K562 (cell line): ENCODE results near the gene KRR1.

Experiments used
- CTCF ChIP-seq, 3 experiments: IDR thresholded peaks in 2 of 3; conservative IDR thresholded peaks in 1 of 3; 2 replicates each; pipeline ENCODE4 v1.5.1; 2011 to 2012; ENCODE audit warnings: low read length in 3 of 3, mild to moderate bottlenecking in 3 of 3, control low read depth in 2 of 3, improper control_type of control experiment in 1 of 3, inconsistent platforms in 1 of 3, low read depth in 1 of 3, mixed read lengths in 1 of 3, moderate library complexity in 1 of 3; ENCODE audit not compliant: insufficient read depth in 2 of 3
- HCFC1 ChIP-seq: IDR thresholded peaks from 2 replicates; pipeline ENCODE4 v1.6.1; 2012; ENCODE audit warnings: low read depth, low read length, improper control_type of control experiment
- JUNB ChIP-seq: fragments of 450-650 bp; formaldehyde crosslinking; conservative IDR thresholded peaks from 2 replicates; pipeline ENCODE4 v1.4.0; 2020; ENCODE audit warnings: mild to moderate bottlenecking
- MNT ChIP-seq, 2 experiments: fragments of 450-650 bp; conservative IDR thresholded peaks; 2 replicates each; pipeline ENCODE4 v1.6.1; 2017; ENCODE audit warnings: mild to moderate bottlenecking in 2 of 2, moderate library complexity in 2 of 2
- NCOA4 ChIP-seq: fragments of 450-650 bp; IDR thresholded peaks from 2 replicates; pipeline ENCODE4 v1.6.1; 2018; ENCODE audit warnings: mild to moderate bottlenecking; ENCODE audit not compliant: partially characterized antibody
- POLR2A ChIP-seq: fragments of 450-650 bp; conservative IDR thresholded peaks from 2 replicates; pipeline ENCODE4 v1.6.1; 2016
- REST ChIP-seq, 2 experiments: fragments of 450-650 bp; formaldehyde crosslinking in 1 of 2; IDR thresholded peaks; 2 replicates each; pipeline versions ENCODE4 v1.4.0 to v1.6.1; 2014 to 2020; ENCODE audit warnings: mild to moderate bottlenecking in 2 of 2, borderline replicate concordance in 1 of 2, low read depth in 1 of 2
- RNF2 ChIP-seq: sonication (generic); IDR thresholded peaks from 2 replicates; pipeline ENCODE4 v1.6.1; 2016
- SMARCA4 ChIP-seq: fragments of 450-650 bp; IDR thresholded peaks from 2 replicates; pipeline ENCODE4 v1.6.1; 2016
- SMARCB1 ChIP-seq: IDR thresholded peaks from 2 replicates; pipeline ENCODE4 v1.6.1; 2011; ENCODE audit warnings: improper control_type of control experiment, low read depth; ENCODE audit not compliant: insufficient read length
- SMC3 ChIP-seq: conservative IDR thresholded peaks from 2 replicates; pipeline ENCODE4 v1.6.1; 2011; ENCODE audit warnings: low read depth, low read length, improper control_type of control experiment; ENCODE audit not compliant: insufficient read depth
- TAF1 ChIP-seq: IDR thresholded peaks from 2 replicates; pipeline ENCODE4 v1.6.1; 2011; ENCODE audit warnings: mild to moderate bottlenecking, low read length, moderate library complexity; ENCODE audit not compliant: insufficient read depth, control insufficient read depth, severe bottlenecking; ENCODE audit errors: extremely low read depth
- TF ChIP-seq, protein P1 (sequence below): sonication (generic); formaldehyde crosslinking; IDR thresholded peaks from 2 replicates; pipeline ENCODE4 v1.8.1; 2023; ENCODE audit warnings: mild to moderate bottlenecking, missing genetic modification reagents, moderate library complexity

- TF ChIP-seq JUNB (CRISPR knock-in tag), result no peak
- TF ChIP-seq RNF2, result no peak
- no peak for TF ChIP-seq SMARCB1
- TF ChIP-seq REST (IDR thresholded peaks at IDR 0.05; ENCODE audit: borderline replicate concordance), result no peak
- TF ChIP-seq REST (CRISPR knock-in tag; IDR thresholded peaks at IDR 0.05; ENCODE audit: low read depth), result no peak
- no peak for TF ChIP-seq HCFC1
- TF ChIP-seq MNT (conservative IDR thresholded peaks at IDR 0.05), result no peak
- no peak for TF ChIP-seq SMC3
- no peak for TF ChIP-seq NCOA4
- TF ChIP-seq, protein P1, sequence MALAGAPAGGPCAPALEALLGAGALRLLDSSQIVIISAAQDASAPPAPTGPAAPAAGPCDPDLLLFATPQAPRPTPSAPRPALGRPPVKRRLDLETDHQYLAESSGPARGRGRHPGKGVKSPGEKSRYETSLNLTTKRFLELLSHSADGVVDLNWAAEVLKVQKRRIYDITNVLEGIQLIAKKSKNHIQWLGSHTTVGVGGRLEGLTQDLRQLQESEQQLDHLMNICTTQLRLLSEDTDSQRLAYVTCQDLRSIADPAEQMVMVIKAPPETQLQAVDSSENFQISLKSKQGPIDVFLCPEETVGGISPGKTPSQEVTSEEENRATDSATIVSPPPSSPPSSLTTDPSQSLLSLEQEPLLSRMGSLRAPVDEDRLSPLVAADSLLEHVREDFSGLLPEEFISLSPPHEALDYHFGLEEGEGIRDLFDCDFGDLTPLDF (CRISPR knock-in tag), result no peak
- TF ChIP-seq SMARCA4, result no peak
- no peak for TF ChIP-seq TAF1
- no peak for TF ChIP-seq POLR2A
- no peak for TF ChIP-seq CTCF (IDR thresholded peaks at IDR 0.05 in 2 of 3, conservative IDR thresholded peaks at IDR 0.05 in 1 of 3; ENCODE audit: insufficient read depth in 2 of 3, low read depth in 1 of 3, low read length in 3 of 3)
Measured at GRCh38 chr12:75474116-75474515, 37.3 kb downstream of the KRR1 start.
